ENCODE measurements around the gene LRFN4. TPM values are rescaled to one million over a fixed set of nuclear protein-coding genes. Genes with fewer than 3 reads are reported as not detected.

The LRFN4 gene
- total and polyA plus RNA-seq, 2 of the 8 experiments (the other 6 are each of a cell fraction or from before 2014, with no cell fraction given): 49.8 to 64.3 TPM

DNA sequence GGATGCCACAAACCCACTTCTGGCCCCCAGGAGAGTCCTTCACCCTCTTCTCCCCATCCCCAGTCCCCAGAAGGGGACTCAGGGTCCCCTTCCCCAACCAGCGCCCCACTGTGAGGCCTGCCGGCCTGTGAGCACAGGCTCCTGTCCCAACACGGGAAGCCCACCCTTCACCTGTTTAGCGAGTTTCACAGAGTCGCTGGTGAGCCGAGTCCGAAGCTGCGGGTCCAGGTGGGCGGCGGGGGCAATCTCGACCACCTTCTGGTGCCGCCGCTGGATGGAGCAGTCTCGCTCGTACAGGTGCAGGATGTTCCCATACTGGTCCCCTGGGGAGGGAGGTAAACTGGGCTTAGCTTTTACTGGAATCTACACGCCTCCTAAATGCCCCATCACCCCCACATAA, 13.3 kb downstream of the LRFN4 start (continued):
- no peak for TF ChIP-seq ZNF274 (IDR thresholded peaks at IDR 0.05; ENCODE audit: borderline replicate concordance, extremely low read depth, low read length)

Measured in H1 (cell line).